Choroid plexus epithelial cell (primary cell): ENCODE data around the gene PLCH2.
"Not testable (repeated sequence)": the region's sequence is repeated elsewhere in the genome, so short reads cannot be mapped to it uniquely, and the experiment has no call there.

Experiments
- DNase-seq: peaks from one replicate; pipeline ENCODE4 v3.0.0-alpha.2; 2010; ENCODE audit warnings: low read depth
- H3K4me3 ChIP-seq: 2 replicates; pipeline ENCODE4 v1.5.1; 2011; ENCODE audit warnings: low read depth, mild to moderate bottlenecking, control low read depth, low read length, moderate library complexity
- TF ChIP-seq, protein P1 (sequence below): conservative IDR thresholded peaks from 2 replicates; pipeline ENCODE4 v1.5.1; 2011; ENCODE audit warnings: low read depth, mild to moderate bottlenecking, control low read depth, inconsistent platforms, low read length, moderate library complexity

Gene PLCH2

GRCh38 chr1:2439369-2439768 is 36.7 kb upstream of the PLCH2 start:
- TF ChIP-seq, protein P1, sequence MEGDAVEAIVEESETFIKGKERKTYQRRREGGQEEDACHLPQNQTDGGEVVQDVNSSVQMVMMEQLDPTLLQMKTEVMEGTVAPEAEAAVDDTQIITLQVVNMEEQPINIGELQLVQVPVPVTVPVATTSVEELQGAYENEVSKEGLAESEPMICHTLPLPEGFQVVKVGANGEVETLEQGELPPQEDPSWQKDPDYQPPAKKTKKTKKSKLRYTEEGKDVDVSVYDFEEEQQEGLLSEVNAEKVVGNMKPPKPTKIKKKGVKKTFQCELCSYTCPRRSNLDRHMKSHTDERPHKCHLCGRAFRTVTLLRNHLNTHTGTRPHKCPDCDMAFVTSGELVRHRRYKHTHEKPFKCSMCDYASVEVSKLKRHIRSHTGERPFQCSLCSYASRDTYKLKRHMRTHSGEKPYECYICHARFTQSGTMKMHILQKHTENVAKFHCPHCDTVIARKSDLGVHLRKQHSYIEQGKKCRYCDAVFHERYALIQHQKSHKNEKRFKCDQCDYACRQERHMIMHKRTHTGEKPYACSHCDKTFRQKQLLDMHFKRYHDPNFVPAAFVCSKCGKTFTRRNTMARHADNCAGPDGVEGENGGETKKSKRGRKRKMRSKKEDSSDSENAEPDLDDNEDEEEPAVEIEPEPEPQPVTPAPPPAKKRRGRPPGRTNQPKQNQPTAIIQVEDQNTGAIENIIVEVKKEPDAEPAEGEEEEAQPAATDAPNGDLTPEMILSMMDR: no peak
- no peak overlapping the region for H3K4me3 ChIP-seq
- no peak for DNase-seq

GRCh38 chr1:2440346-2440745 is 35.7 kb upstream of the PLCH2 start:
- DNase-seq, H3K4me3 ChIP-seq: not testable (repeated sequence)

GRCh38 chr1:2441746-2442145 is 34.3 kb upstream of the PLCH2 start:
- TF ChIP-seq, protein P1: no peak
- DNase-seq: peak; percentile 39
- no peak overlapping the region for H3K4me3 ChIP-seq

DNA sequence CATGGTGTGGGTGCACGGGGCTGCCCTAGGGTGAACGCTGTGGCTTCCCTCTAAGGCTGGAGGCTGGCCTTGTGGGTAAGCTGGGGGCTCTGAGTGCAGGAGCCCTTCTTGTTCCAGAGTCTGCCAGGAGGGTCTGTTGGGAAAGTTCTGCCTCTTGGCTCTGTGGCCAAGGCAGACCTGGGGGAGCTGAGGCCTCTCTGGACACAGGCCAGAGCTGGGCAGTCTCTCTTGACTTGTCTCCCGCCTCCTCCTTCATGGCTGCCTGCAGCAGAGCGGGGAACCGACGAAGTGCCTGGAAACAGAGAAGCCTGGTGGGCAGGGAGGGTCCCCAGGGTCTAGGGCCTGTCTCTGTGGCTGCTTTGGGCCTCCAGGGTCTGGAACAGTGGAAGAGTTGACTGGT is 33.4 kb upstream of the PLCH2 start:
- TF ChIP-seq, protein P1: no peak
- H3K4me3 ChIP-seq: no peak overlapping the region
- no peak for DNase-seq

- TF ChIP-seq, protein P1: no peak
- no peak overlapping the region for H3K4me3 ChIP-seq
- DNase-seq: no peak
Observed at GRCh38 chr1:2443277-2444137, 32.6 kb upstream of the PLCH2 start.

DNA sequence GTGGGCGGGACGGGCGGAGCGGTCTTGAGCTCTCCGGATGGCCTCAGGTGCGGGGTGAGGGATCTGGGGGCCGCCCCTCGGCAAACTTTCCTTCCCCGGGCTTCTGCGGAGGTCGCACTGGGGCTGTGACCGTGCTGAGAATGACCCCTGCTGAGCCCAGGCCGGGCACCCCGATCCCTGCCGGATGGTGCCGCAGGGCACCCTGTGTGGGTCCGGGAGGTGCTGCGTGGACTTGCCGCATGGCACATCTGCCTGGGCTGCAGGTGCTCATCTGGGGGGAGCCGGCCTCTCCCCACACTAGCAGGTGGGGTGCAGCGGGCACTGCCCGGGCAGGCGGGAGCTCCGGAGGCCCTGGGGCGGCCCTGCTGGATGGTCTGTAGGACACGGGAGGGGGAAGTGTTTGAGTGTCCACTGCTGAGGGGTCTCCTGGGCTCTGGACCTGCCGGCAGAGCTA is 31.9 kb upstream of the PLCH2 start:
- TF ChIP-seq, protein P1: no peak
- H3K4me3 ChIP-seq: no peak overlapping the region

GRCh38 chr1:2445162-2445822 is 30.8 kb upstream of the PLCH2 start:
- TF ChIP-seq, protein P1: no peak
- H3K4me3 ChIP-seq: no peak overlapping the region
- DNase-seq: no peak

More for the DNA sequence above, 31.9 kb upstream of the PLCH2 start:
- DNase-seq: no peak
